Endodermal cell (in vitro differentiated cells): Measurements from ENCODE around the gene LSM12. TPM values are rescaled to one million over a fixed set of nuclear protein-coding genes. Genes with fewer than 3 reads are reported as not detected.

Experiments
- DNase-seq: peaks from one replicate; pipeline ENCODE4 v3.0.0-alpha.2; 2017
- H3K27ac ChIP-seq: 2 replicates; pipeline ENCODE4 v1.5.1; 2013; ENCODE audit warnings: mild to moderate bottlenecking, low read depth, low read length, moderate library complexity
- H3K27me3 ChIP-seq: 2 replicates; pipeline ENCODE4 v1.6.1; 2013; ENCODE audit warnings: mild to moderate bottlenecking, low read length, moderate library complexity; ENCODE audit not compliant: insufficient read depth, control insufficient read depth, poor library complexity, severe bottlenecking
- H3K36me3 ChIP-seq: 2 replicates; pipeline ENCODE4 v1.7.0; 2013; ENCODE audit warnings: mild to moderate bottlenecking, low read length, moderate library complexity; ENCODE audit not compliant: control insufficient read depth, insufficient read depth
- H3K4me1 ChIP-seq: one replicate; pipeline ENCODE4 v1.7.0; 2013; ENCODE audit warnings: low read length; ENCODE audit not compliant: control insufficient read depth, insufficient read depth
- H3K4me3 ChIP-seq: 2 replicates; pipeline ENCODE4 v1.5.1; 2013; ENCODE audit warnings: mild to moderate bottlenecking, low read length, moderate library complexity
- H3K9ac ChIP-seq: 2 replicates; pipeline ENCODE4 v1.6.1; 2013; ENCODE audit warnings: mild to moderate bottlenecking, low read length, moderate library complexity; ENCODE audit not compliant: poor library complexity, severe bottlenecking; ENCODE audit errors: extremely low read depth
- H3K9me3 ChIP-seq: 2 replicates; pipeline ENCODE4 v1.6.1; 2013; ENCODE audit warnings: mild to moderate bottlenecking, low read length, moderate library complexity; ENCODE audit not compliant: control insufficient read depth
- H3K27ac Mint-ChIP-seq: 2 replicates; pipeline ENCODE4 v1.8.0; 2020; ENCODE audit warnings: mixed read lengths
- H3K27me3 Mint-ChIP-seq: 2 replicates; pipeline ENCODE4 v1.8.0; 2021; ENCODE audit warnings: mild to moderate bottlenecking, mixed read lengths; ENCODE audit not compliant: insufficient read depth
- H3K36me3 Mint-ChIP-seq: 2 replicates; pipeline ENCODE4 v1.8.0; 2020; ENCODE audit warnings: low read depth, mixed read lengths
- H3K4me1 Mint-ChIP-seq: 2 replicates; pipeline ENCODE4 v1.8.0; 2020; ENCODE audit warnings: mixed read lengths
- H3K4me3 Mint-ChIP-seq: 2 replicates; pipeline ENCODE4 v1.8.0; 2020; ENCODE audit warnings: mild to moderate bottlenecking, moderate library complexity, mixed read lengths
- H3K9me3 Mint-ChIP-seq: 2 replicates; pipeline ENCODE4 v1.8.0; 2020; ENCODE audit warnings: mild to moderate bottlenecking, mixed read lengths
- CTCF ChIP-seq: fragments of 200-600 bp; sonication (generic); conservative IDR thresholded peaks from 2 replicates; pipeline ENCODE4 v1.5.0; 2021; ENCODE audit warnings: antibody characterized with exemption, mild to moderate bottlenecking
- WGBS, 2 experiments: methylation state at CpG; one replicate each; pipeline versions ENCODE4 v1.1.5 to v1.1.7; 2013; ENCODE audit warnings: missing lambda C conversion rate in 2 of 2, mixed read lengths in 1 of 2; ENCODE audit not compliant: insufficient coverage in 1 of 2, insufficient read length in 1 of 2; 5-methylcytosine and 5-hydroxymethylcytosine counted together
- total RNA-seq, 2 donors: library from RNA; stranded (reverse); fragmentation: NEBNext Ultra II Directional in 1 of 2; extraction: Animal tissue kit (Norgen Biotek cat#: 25700) in 1 of 2; gene quantifications; 2 replicates in 1 of 2; 3 replicates in 1 of 2; pipeline ENCODE4 v1.2.1, GENCODE V29; 2021

Gene LSM12
- total RNA-seq, 2 donors from 2014 or later, result 97.7 to 102 TPM

- H3K4me1 ChIP-seq, result peaks cover 9% of the 10 kb centered on the region
- H3K9me3 ChIP-seq, result no peaks in the 10 kb centered on the region
- Mint-ChIP-seq H3K36me3 (peaks cover 15% of the 10 kb centered on the region), H3K9me3 (no peaks in the 10 kb centered on the region), H3K27me3 (peaks cover 2% of the 10 kb centered on the region), H3K27ac (no peak overlapping the region), H3K4me3 (no peak overlapping the region), H3K4me1 (peaks cover 12% of the 10 kb centered on the region)
- WGBS, 2 experiments, result 94 to 100% methylated on average over 2 to 3 of the region's 3 CpGs
- H3K27me3 ChIP-seq, result no peaks in the 10 kb centered on the region
- no peak for DNase-seq
- TF ChIP-seq CTCF, result no peak
- no peak overlapping the region for H3K9ac ChIP-seq
- H3K27ac ChIP-seq, result no peak overlapping the region
- H3K4me3 ChIP-seq, result no peak overlapping the region
- H3K36me3 ChIP-seq, result peaks cover 11% of the 10 kb centered on the region
Observed at GRCh38 chr17:44012391-44012790, 54.1 kb downstream of the LSM12 start.

- peaks cover 2% of the 10 kb centered on the region for H3K27me3 Mint-ChIP-seq
- H3K27me3 ChIP-seq, result no peaks in the 10 kb centered on the region
- WGBS, 2 experiments, result 95 to 100% methylated on average over 9 of the region's 9 CpGs
- peaks cover 9% of the 10 kb centered on the region for H3K4me1 ChIP-seq
- no peak overlapping the region for H3K9ac ChIP-seq
- no peaks in the 10 kb centered on the region for H3K9me3 Mint-ChIP-seq
- H3K36me3 ChIP-seq, result peaks cover 11% of the 10 kb centered on the region
- peaks cover 12% of the 10 kb centered on the region for H3K4me1 Mint-ChIP-seq
- no peak overlapping the region for H3K4me3 Mint-ChIP-seq
- H3K9me3 ChIP-seq, result no peaks in the 10 kb centered on the region
- DNase-seq, result no peak
- no peak for TF ChIP-seq CTCF
- peaks cover 15% of the 10 kb centered on the region for H3K36me3 Mint-ChIP-seq
- H3K27ac Mint-ChIP-seq, result no peak overlapping the region
- no peak overlapping the region for H3K4me3 ChIP-seq
- H3K27ac ChIP-seq, result no peak overlapping the region
Observed at GRCh38 chr17:44011876-44012275, 54.6 kb downstream of the LSM12 start.

- peaks cover 8% of the 10 kb centered on the region for H3K27me3 Mint-ChIP-seq
- 69 to 71% methylated on average over 4 of the region's 4 CpGs for WGBS, 2 experiments
- Histone ChIP-seq H3K36me3 (peaks cover 11% of the 10 kb centered on the region), H3K4me1 (peaks cover 9% of the 10 kb centered on the region), H3K9ac (no peak overlapping the region), H3K9me3 (no peaks in the 10 kb centered on the region), H3K27me3 (peaks cover 4% of the 10 kb centered on the region), H3K4me3 (no peak overlapping the region), H3K27ac (no peak overlapping the region)
- no peak overlapping the region for H3K27ac Mint-ChIP-seq
- H3K4me3 Mint-ChIP-seq, result no peak overlapping the region
- H3K4me1 Mint-ChIP-seq, result peaks cover 16% of the 10 kb centered on the region
- peaks cover 15% of the 10 kb centered on the region for H3K36me3 Mint-ChIP-seq
- no peak for DNase-seq
- no peaks in the 10 kb centered on the region for H3K9me3 Mint-ChIP-seq
- no peak for TF ChIP-seq CTCF
Observed at GRCh38 chr17:44010966-44011647, 55.4 kb downstream of the LSM12 start.
